Measurements from ENCODE around the gene CCR9.

DNA sequence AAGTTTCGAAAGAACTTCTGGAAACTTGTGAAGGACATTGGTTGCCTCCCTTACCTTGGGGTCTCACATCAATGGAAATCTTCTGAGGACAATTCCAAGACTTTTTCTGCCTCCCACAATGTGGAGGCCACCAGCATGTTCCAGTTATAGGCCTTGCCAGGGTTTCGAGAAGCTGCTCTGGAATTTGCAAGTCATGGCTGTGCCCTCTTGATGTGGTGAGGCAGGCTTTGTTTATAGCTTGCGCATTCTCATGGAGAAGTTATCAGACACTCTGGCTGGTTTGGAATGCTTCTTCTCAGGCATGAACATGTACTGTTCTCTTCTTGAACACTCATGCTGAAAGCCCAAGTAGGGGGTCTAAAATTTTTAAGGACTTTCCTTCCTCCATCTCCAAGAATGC, 61.0 kb downstream of the CCR9 start:
- TF ChIP-seq, protein P1, sequence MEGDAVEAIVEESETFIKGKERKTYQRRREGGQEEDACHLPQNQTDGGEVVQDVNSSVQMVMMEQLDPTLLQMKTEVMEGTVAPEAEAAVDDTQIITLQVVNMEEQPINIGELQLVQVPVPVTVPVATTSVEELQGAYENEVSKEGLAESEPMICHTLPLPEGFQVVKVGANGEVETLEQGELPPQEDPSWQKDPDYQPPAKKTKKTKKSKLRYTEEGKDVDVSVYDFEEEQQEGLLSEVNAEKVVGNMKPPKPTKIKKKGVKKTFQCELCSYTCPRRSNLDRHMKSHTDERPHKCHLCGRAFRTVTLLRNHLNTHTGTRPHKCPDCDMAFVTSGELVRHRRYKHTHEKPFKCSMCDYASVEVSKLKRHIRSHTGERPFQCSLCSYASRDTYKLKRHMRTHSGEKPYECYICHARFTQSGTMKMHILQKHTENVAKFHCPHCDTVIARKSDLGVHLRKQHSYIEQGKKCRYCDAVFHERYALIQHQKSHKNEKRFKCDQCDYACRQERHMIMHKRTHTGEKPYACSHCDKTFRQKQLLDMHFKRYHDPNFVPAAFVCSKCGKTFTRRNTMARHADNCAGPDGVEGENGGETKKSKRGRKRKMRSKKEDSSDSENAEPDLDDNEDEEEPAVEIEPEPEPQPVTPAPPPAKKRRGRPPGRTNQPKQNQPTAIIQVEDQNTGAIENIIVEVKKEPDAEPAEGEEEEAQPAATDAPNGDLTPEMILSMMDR (conservative IDR thresholded peaks at IDR 0.05 in 1 of 2, IDR thresholded peaks at IDR 0.05 in 1 of 2; ENCODE audit: low read depth in 1 of 2, low read length in 2 of 2) = no peak
- no peak for TF ChIP-seq EZH2 (IDR thresholded peaks at IDR 0.05; ENCODE audit: low read length, missing control alignments)

All from fibroblast of lung (primary cell).